Measurements from ENCODE around the gene MACROH2A2. TPM values are rescaled to one million over a fixed set of nuclear protein-coding genes. Genes with fewer than 3 reads are reported as not detected.
"Not testable (repeated sequence)": the region's sequence is repeated elsewhere in the genome, so short reads cannot be mapped to it uniquely, and the experiment has no call there.

Gene MACROH2A2
- total RNA-seq, 1 donor from 2014 or later: 25.5 TPM

DNA sequence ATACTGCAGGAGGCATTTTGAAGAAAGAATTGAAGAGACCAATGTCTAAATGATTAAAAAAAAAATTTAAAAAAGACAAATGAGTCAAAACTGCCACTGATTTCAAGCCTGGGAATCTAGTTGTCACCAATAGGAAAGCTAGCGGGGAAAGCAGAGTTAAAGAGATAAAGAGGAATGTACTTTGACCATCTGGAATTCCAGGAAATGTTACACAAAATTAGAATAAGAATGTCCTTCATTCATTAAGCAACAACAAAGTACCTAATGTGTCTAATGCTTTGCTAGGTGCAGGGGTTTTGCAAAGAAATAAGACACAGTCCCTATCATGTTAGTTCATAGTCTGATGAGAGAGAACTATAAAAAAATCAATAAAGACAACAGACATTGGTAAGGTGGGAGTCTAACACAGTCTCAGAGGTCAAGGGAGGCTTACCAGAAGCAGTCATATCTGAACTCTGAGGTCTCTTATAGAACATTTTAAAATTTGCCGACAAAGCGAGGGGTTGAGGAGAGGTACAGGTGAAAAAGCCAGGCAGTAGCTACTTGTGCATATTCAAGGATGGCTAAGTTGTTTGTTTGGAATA, 102.7 kb downstream of the MACROH2A2 start:
- H3K9ac ChIP-seq (ENCODE audit: low read length): no peak overlapping the region
- H3K4me3 ChIP-seq (ENCODE audit: insufficient read depth, low read depth, low read length): no peak overlapping the region
- no peak overlapping the region for H3K27ac ChIP-seq (ENCODE audit: low read depth, low read length)
- H3K36me3 ChIP-seq (ENCODE audit: insufficient read depth, low read length): peaks cover 85% of the 10 kb centered on the region
- Mint-ChIP-seq H3K4me3 (ENCODE audit: unreplicated experiment) (no peak overlapping the region), H3K27ac (ENCODE audit: unreplicated experiment) (peak overlapping the region; percentile 17), H3K9me3 (ENCODE audit: unreplicated experiment) (no peaks in the 10 kb centered on the region), H3K4me1 (ENCODE audit: low read depth, unreplicated experiment) (peaks cover 36% of the 10 kb centered on the region), H3K36me3 (ENCODE audit: low read depth, unreplicated experiment) (peaks cover 21% of the 10 kb centered on the region), H3K27me3 (ENCODE audit: low read depth, unreplicated experiment) (no peaks in the 10 kb centered on the region)
- no peak overlapping the region for H3K4me2 ChIP-seq (ENCODE audit: low read length)
- FAIRE-seq: no peak
- H3K9me3 ChIP-seq (ENCODE audit: insufficient read depth, low read depth, low read length): no peaks in the 10 kb centered on the region
- no peak for TF ChIP-seq EZH2 (IDR thresholded peaks at IDR 0.05; ENCODE audit: insufficient read depth, low read length)
- no peak for TF ChIP-seq CTCF (IDR thresholded peaks at IDR 0.05; ENCODE audit: insufficient read depth, low read depth, low read length)
- H3K4me1 ChIP-seq (ENCODE audit: insufficient read depth, low read length): no peaks in the 10 kb centered on the region
- H2AFZ ChIP-seq (ENCODE audit: low read depth, low read length): no peak overlapping the region
- no peak for DNase-seq (ENCODE audit: low read depth)
- H4K20me1 ChIP-seq (ENCODE audit: insufficient read depth, low read length): peaks cover 94% of the 10 kb centered on the region
- H3K27me3 ChIP-seq (ENCODE audit: insufficient read depth, low read length): no peaks in the 10 kb centered on the region
- H3K79me2 ChIP-seq (ENCODE audit: insufficient read depth, low read length): peaks cover 84% of the 10 kb centered on the region

GRCh38 chr10:70158113-70158512, 105.5 kb downstream of the MACROH2A2 start:
- Mint-ChIP-seq H3K9me3 (ENCODE audit: unreplicated experiment) (no peaks in the 10 kb centered on the region), H3K4me1 (ENCODE audit: low read depth, unreplicated experiment) (peaks cover 46% of the 10 kb centered on the region), H3K36me3 (ENCODE audit: low read depth, unreplicated experiment) (peaks cover 18% of the 10 kb centered on the region), H3K27ac (ENCODE audit: unreplicated experiment) (no peak overlapping the region), H3K4me3 (ENCODE audit: unreplicated experiment) (no peak overlapping the region), H3K27me3 (ENCODE audit: low read depth, unreplicated experiment) (no peaks in the 10 kb centered on the region)
- H3K4me1 ChIP-seq (ENCODE audit: insufficient read depth, low read length): no peaks in the 10 kb centered on the region
- no peak overlapping the region for H3K27ac ChIP-seq (ENCODE audit: low read depth, low read length)
- FAIRE-seq (no peak), DNase-seq (ENCODE audit: low read depth) (no peak)
- peaks cover 71% of the 10 kb centered on the region for H3K36me3 ChIP-seq (ENCODE audit: insufficient read depth, low read length)
- H4K20me1 ChIP-seq (ENCODE audit: insufficient read depth, low read length): peaks cover 94% of the 10 kb centered on the region
- no peaks in the 10 kb centered on the region for H3K27me3 ChIP-seq (ENCODE audit: insufficient read depth, low read length)
- TF ChIP-seq EZH2 (IDR thresholded peaks at IDR 0.05; ENCODE audit: insufficient read depth, low read length) (no peak), CTCF (IDR thresholded peaks at IDR 0.05; ENCODE audit: insufficient read depth, low read depth, low read length) (no peak)
- H3K4me2 ChIP-seq (ENCODE audit: low read length): no peak overlapping the region
- no peak overlapping the region for H3K4me3 ChIP-seq (ENCODE audit: insufficient read depth, low read depth, low read length)
- H3K9ac ChIP-seq (ENCODE audit: low read length): no peak overlapping the region
- H2AFZ ChIP-seq (ENCODE audit: low read depth, low read length): no peak overlapping the region
- H3K79me2 ChIP-seq (ENCODE audit: insufficient read depth, low read length): peaks cover 89% of the 10 kb centered on the region
- H3K9me3 ChIP-seq (ENCODE audit: insufficient read depth, low read depth, low read length): no peaks in the 10 kb centered on the region

- H3K27ac ChIP-seq (ENCODE audit: low read depth, low read length); FAIRE-seq; H3K4me3 ChIP-seq (ENCODE audit: insufficient read depth, low read depth, low read length); H3K4me2 ChIP-seq (ENCODE audit: low read length); H3K9ac ChIP-seq (ENCODE audit: low read length); H3K4me1 ChIP-seq (ENCODE audit: insufficient read depth, low read length); H3K27ac Mint-ChIP-seq (ENCODE audit: unreplicated experiment); H3K9me3 Mint-ChIP-seq (ENCODE audit: unreplicated experiment); H2AFZ ChIP-seq (ENCODE audit: low read depth, low read length); H3K27me3 ChIP-seq (ENCODE audit: insufficient read depth, low read length); H3K27me3 Mint-ChIP-seq (ENCODE audit: low read depth, unreplicated experiment); DNase-seq (ENCODE audit: low read depth); H3K9me3 ChIP-seq (ENCODE audit: insufficient read depth, low read depth, low read length); H3K4me3 Mint-ChIP-seq (ENCODE audit: unreplicated experiment): not testable (repeated sequence)
- H3K79me2 ChIP-seq (ENCODE audit: insufficient read depth, low read length): peaks cover 93% of the 10 kb centered on the region
- Mint-ChIP-seq H3K4me1 (ENCODE audit: low read depth, unreplicated experiment) (peaks cover 48% of the 10 kb centered on the region), H3K36me3 (ENCODE audit: low read depth, unreplicated experiment) (peaks cover 17% of the 10 kb centered on the region)
- H3K36me3 ChIP-seq (ENCODE audit: insufficient read depth, low read length): peaks cover 65% of the 10 kb centered on the region
- H4K20me1 ChIP-seq (ENCODE audit: insufficient read depth, low read length): peaks cover 94% of the 10 kb centered on the region
These were observed 106.7 kb downstream of the MACROH2A2 start for GRCh38 chr10:70159366-70159765.

Measured in astrocyte (in vitro differentiated cells and primary cell).